ENCODE measurements around the gene COX7A2L. TPM values are rescaled to one million over a fixed set of nuclear protein-coding genes. Genes with fewer than 3 reads are reported as not detected.
"Not testable (repeated sequence)": the region's sequence is repeated elsewhere in the genome, so short reads cannot be mapped to it uniquely, and the experiment has no call there.

COX7A2L gene
- total RNA-seq, 1 experiment from 2014 or later: 144 TPM

DNA sequence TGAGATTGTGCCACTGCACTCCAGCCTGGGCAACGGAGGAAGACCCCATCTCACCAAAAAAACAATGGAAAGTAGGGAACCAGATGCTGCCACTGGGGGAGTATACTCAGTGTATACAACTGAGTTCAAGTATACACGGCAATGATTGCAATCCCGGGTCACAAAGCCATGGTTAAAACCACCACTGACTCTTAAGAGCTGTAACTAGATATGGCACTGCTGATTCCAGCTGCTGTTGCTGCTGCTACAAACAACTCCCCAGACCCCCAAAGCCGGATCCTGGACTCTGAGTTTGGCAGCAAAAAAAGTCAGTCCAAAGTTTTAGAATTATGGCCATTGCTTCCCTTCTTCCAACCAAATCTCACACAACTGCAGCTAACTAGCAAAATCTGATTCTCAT is 43.7 kb upstream of the COX7A2L start:
- intact Hi-C loops (cut with micrococcal nuclease; ENCODE audit: unreplicated experiment): loop anchor here (1.0 kb wide), 1 partner anchor 8 kb away; no protein-coding TSS in a partner anchor
- H3K4me3 ChIP-seq: no peak overlapping the region
- no peaks in the 10 kb centered on the region for H3F3A ChIP-seq (ENCODE audit: insufficient read depth, low read depth)
- H3K27ac ChIP-seq: no peak overlapping the region
- H3K27me3 ChIP-seq (ENCODE audit: insufficient read depth, low read depth): no peaks in the 10 kb centered on the region
- no peak for DNase-seq
- ChIA-PET POLR2A (ENCODE audit: unreplicated experiment) (no interaction called here), CTCF (interaction anchor here (0.7 kb wide), 1 partner anchor 18 kb away, joined by 6 read pairs; no protein-coding TSS in a partner anchor)
- H4K20me1 ChIP-seq (ENCODE audit: insufficient read depth): no peaks in the 10 kb centered on the region
- no TSS peak for BruUV-seq (replicated peaks)
- no peak for TF ChIP-seq EZH2 (IDR thresholded peaks at IDR 0.05; ENCODE audit: low read depth)
- TF ChIP-seq, protein P1, sequence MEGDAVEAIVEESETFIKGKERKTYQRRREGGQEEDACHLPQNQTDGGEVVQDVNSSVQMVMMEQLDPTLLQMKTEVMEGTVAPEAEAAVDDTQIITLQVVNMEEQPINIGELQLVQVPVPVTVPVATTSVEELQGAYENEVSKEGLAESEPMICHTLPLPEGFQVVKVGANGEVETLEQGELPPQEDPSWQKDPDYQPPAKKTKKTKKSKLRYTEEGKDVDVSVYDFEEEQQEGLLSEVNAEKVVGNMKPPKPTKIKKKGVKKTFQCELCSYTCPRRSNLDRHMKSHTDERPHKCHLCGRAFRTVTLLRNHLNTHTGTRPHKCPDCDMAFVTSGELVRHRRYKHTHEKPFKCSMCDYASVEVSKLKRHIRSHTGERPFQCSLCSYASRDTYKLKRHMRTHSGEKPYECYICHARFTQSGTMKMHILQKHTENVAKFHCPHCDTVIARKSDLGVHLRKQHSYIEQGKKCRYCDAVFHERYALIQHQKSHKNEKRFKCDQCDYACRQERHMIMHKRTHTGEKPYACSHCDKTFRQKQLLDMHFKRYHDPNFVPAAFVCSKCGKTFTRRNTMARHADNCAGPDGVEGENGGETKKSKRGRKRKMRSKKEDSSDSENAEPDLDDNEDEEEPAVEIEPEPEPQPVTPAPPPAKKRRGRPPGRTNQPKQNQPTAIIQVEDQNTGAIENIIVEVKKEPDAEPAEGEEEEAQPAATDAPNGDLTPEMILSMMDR (conservative IDR thresholded peaks at IDR 0.05): no peak
- no peaks in the 10 kb centered on the region for H3K79me2 ChIP-seq (ENCODE audit: low read depth)
- H3K4me2 ChIP-seq: no peak overlapping the region
- H2AFZ ChIP-seq: no peak overlapping the region
- no peaks in the 10 kb centered on the region for H3K9me2 ChIP-seq (ENCODE audit: insufficient read depth)
- H3K36me3 ChIP-seq (ENCODE audit: low read depth): no peaks in the 10 kb centered on the region
- no peaks in the 10 kb centered on the region for H3K9me3 ChIP-seq (ENCODE audit: insufficient read depth, low read depth)
- no peaks in the 10 kb centered on the region for H3K4me1 ChIP-seq (replicated peaks; ENCODE audit: insufficient read depth)

- H2AFZ ChIP-seq: no peak overlapping the region
- H3K36me3 ChIP-seq (ENCODE audit: low read depth): no peaks in the 10 kb centered on the region
- H3K9me2 ChIP-seq (ENCODE audit: insufficient read depth): no peaks in the 10 kb centered on the region
- ChIA-PET POLR2A (ENCODE audit: unreplicated experiment) (no interaction called here), CTCF (no interaction called here)
- H3K79me2 ChIP-seq (ENCODE audit: low read depth): no peaks in the 10 kb centered on the region
- no peak overlapping the region for H3K4me2 ChIP-seq
- H3K27me3 ChIP-seq (ENCODE audit: insufficient read depth, low read depth): no peaks in the 10 kb centered on the region
- no peak for DNase-seq
- no TSS peak for BruUV-seq (replicated peaks)
- 0 out of 2 replicates have a peak, but pooled peaks cover under 1% of the 10 kb centered on the region for H3F3A ChIP-seq (ENCODE audit: insufficient read depth, low read depth)
- intact Hi-C loops (cut with micrococcal nuclease; ENCODE audit: unreplicated experiment): no loop called here
- no peak overlapping the region for H3K27ac ChIP-seq
- H3K4me1 ChIP-seq (replicated peaks; ENCODE audit: insufficient read depth): no peaks in the 10 kb centered on the region
- TF ChIP-seq, protein P1 (conservative IDR thresholded peaks at IDR 0.05): no peak
- TF ChIP-seq EZH2 (IDR thresholded peaks at IDR 0.05; ENCODE audit: low read depth): no peak
- no peak overlapping the region for H3K4me3 ChIP-seq
- H3K9me3 ChIP-seq (ENCODE audit: insufficient read depth, low read depth): no peaks in the 10 kb centered on the region
- no peaks in the 10 kb centered on the region for H4K20me1 ChIP-seq (ENCODE audit: insufficient read depth)
Measured at GRCh38 chr2:42401773-42402172, 40.8 kb upstream of the COX7A2L start.

GRCh38 chr2:42398052-42398451 is 37.0 kb upstream of the COX7A2L start:
- H3K27ac ChIP-seq; H2AFZ ChIP-seq; H3K4me2 ChIP-seq; H3K4me3 ChIP-seq; H3K36me3 ChIP-seq (ENCODE audit: low read depth); intact Hi-C loops (cut with micrococcal nuclease; ENCODE audit: unreplicated experiment); H3K79me2 ChIP-seq (ENCODE audit: low read depth); DNase-seq; BruUV-seq (replicated peaks); POLR2A ChIA-PET (ENCODE audit: unreplicated experiment); CTCF ChIA-PET; H3K9me3 ChIP-seq (ENCODE audit: insufficient read depth, low read depth); H3F3A ChIP-seq (ENCODE audit: insufficient read depth, low read depth); H3K9me2 ChIP-seq (ENCODE audit: insufficient read depth); H3K4me1 ChIP-seq (replicated peaks; ENCODE audit: insufficient read depth); H3K27me3 ChIP-seq (ENCODE audit: insufficient read depth, low read depth); H4K20me1 ChIP-seq (ENCODE audit: insufficient read depth): not testable (repeated sequence)

DNA sequence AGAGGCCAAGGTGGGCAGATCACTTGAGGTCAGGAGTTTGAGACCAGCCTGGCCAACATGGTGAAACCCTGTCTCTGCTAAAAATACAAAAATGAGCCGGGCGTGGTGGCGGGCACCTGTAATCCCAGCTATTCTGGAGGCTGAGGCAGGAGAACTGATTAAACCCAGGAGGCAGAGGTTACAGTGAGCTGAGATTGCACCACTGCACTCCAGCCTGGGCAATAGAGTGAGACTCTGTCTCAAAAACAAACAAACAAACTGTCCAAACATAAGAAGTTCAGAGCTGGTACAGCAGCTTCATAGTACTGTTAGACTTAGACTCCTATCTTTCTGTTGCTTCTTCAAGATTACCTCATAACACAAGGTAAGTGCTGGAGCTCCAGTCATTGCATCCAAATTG is 32.3 kb upstream of the COX7A2L start:
- CTCF ChIA-PET; H3K36me3 ChIP-seq (ENCODE audit: low read depth); intact Hi-C loops (cut with micrococcal nuclease; ENCODE audit: unreplicated experiment); H3K4me2 ChIP-seq; H3K9me3 ChIP-seq (ENCODE audit: insufficient read depth, low read depth); H2AFZ ChIP-seq; H4K20me1 ChIP-seq (ENCODE audit: insufficient read depth); H3K79me2 ChIP-seq (ENCODE audit: low read depth); H3K9me2 ChIP-seq (ENCODE audit: insufficient read depth); DNase-seq; POLR2A ChIA-PET (ENCODE audit: unreplicated experiment); H3K4me3 ChIP-seq; H3F3A ChIP-seq (ENCODE audit: insufficient read depth, low read depth); BruUV-seq (replicated peaks); H3K27me3 ChIP-seq (ENCODE audit: insufficient read depth, low read depth); H3K4me1 ChIP-seq (replicated peaks; ENCODE audit: insufficient read depth); H3K27ac ChIP-seq: not testable (repeated sequence)
